SK-N-SH (cell line): ENCODE results near the gene BSCL2. TPM values are rescaled to one million over a fixed set of nuclear protein-coding genes. Genes with fewer than 3 reads are reported as not detected.

Source experiments
- CTCF ChIA-PET: fragments of 300-600, 350-600 bp; formaldehyde crosslinking; extraction: SDS; loops from one replicate; lab custom pipeline; 2021; lab: Yijun Ruan, JAX
- POLR2A ChIA-PET: fragments of 350-600 bp; sonication (Branson Sonifier 250); formaldehyde crosslinking; extraction: SDS; loops from one replicate; lab custom pipeline; 2020; ENCODE audit warnings: antibody characterized with exemption, inconsistent platforms; lab: Yijun Ruan, JAX
- DNase-seq: peaks from one replicate; pipeline ENCODE4 v3.0.0; 2012
- H2AFZ ChIP-seq: fragments of 200-600 bp; sonication (generic); 2 replicates; pipeline ENCODE4 v1.8.1; 2016; ENCODE audit warnings: antibody characterized with exemption, mild to moderate bottlenecking, low read depth
- H3F3A ChIP-seq: fragments of 200-600 bp; sonication (generic); replicated peaks from 2 replicates; pipeline ENCODE3; 2016; ENCODE audit warnings: antibody characterized with exemption, mild to moderate bottlenecking; ENCODE audit not compliant: insufficient read depth
- H3K27ac ChIP-seq, 2 experiments: fragments of 200-500 bp in 1 of 2; fragments of 200-600 bp in 1 of 2; sonication (Bioruptor generic) in 1 of 2; sonication (generic), shearing (Covaris generic) in 1 of 2; 2 replicates each; pipeline versions ENCODE4 v1.5.1 to v1.6.1; 2014 to 2016; ENCODE audit warnings: low read depth in 2 of 2, inconsistent platforms in 1 of 2, low read length in 1 of 2, mild to moderate bottlenecking in 1 of 2, mixed read lengths in 1 of 2
- H3K27me3 ChIP-seq: fragments of 200-600 bp; sonication (generic), shearing (Covaris generic); 2 replicates; pipeline ENCODE4 v1.6.1; 2016; ENCODE audit warnings: mixed run types; ENCODE audit not compliant: insufficient read depth
- H3K36me3 ChIP-seq, 2 experiments: fragments of 200-500 bp in 1 of 2; fragments of 200-600 bp in 1 of 2; sonication (Bioruptor generic) in 1 of 2; sonication (generic) in 1 of 2; replicated peaks in 1 of 2; 2 replicates each; pipeline versions ENCODE3 to v1.5.1; 2014 to 2016; ENCODE audit warnings: low read length in 1 of 2, mild to moderate bottlenecking in 1 of 2; ENCODE audit not compliant: insufficient read depth in 2 of 2, control insufficient read depth in 1 of 2
- H3K4me1 ChIP-seq, 2 experiments: fragments of 200-500 bp in 1 of 2; fragments of 200-600 bp in 1 of 2; sonication (Bioruptor generic) in 1 of 2; sonication (generic), shearing (Covaris generic) in 1 of 2; 2 replicates each; pipeline versions ENCODE4 v1.5.1 to v1.6.1; 2014 to 2016; ENCODE audit warnings: low read depth in 1 of 2, low read length in 1 of 2, mixed run types in 1 of 2; ENCODE audit not compliant: insufficient read depth in 2 of 2, control insufficient read depth in 1 of 2
- H3K4me2 ChIP-seq: fragments of 200-600 bp; sonication (generic), shearing (Covaris generic); 2 replicates; pipeline ENCODE4 v1.6.1; 2017; ENCODE audit warnings: mixed run types
- H3K4me3 ChIP-seq, 2 experiments: fragments of 200-500 bp in 1 of 2; fragments of 200-600 bp in 1 of 2; sonication (Bioruptor generic) in 1 of 2; sonication (generic), shearing (Covaris generic) in 1 of 2; 2 replicates each; pipeline versions ENCODE4 v1.5.1 to v1.8.1; 2014 to 2016; ENCODE audit warnings: low read depth in 2 of 2, inconsistent platforms in 1 of 2, low read length in 1 of 2, mild to moderate bottlenecking in 1 of 2, mixed read lengths in 1 of 2, moderate library complexity in 1 of 2
- H3K79me2 ChIP-seq: fragments of 200-600 bp; sonication (generic); 2 replicates; pipeline ENCODE4 v1.8.1; 2017; ENCODE audit warnings: mild to moderate bottlenecking; ENCODE audit not compliant: insufficient read depth
- H3K9ac ChIP-seq: fragments of 200-600 bp; sonication (generic); 2 replicates; pipeline ENCODE4 v1.6.1; 2017; ENCODE audit warnings: mixed run types
- H3K9me2 ChIP-seq: fragments of 200-600 bp; sonication (generic); 2 replicates; pipeline ENCODE4 v1.6.1; 2017; ENCODE audit warnings: mixed run types
- H3K9me3 ChIP-seq: fragments of 200-600 bp; sonication (generic); 2 replicates; pipeline ENCODE4 v1.6.1; 2017; ENCODE audit warnings: mixed run types, mild to moderate bottlenecking, moderate library complexity
- H4K20me1 ChIP-seq: fragments of 200-600 bp; sonication (generic); 2 replicates; pipeline ENCODE4 v1.6.1; 2017; ENCODE audit warnings: mild to moderate bottlenecking, mixed run types; ENCODE audit not compliant: insufficient read depth
- ELF1 ChIP-seq: IDR thresholded peaks from 2 replicates; pipeline ENCODE4 v1.4.0; 2012
- FOSL2 ChIP-seq: IDR thresholded peaks from 2 replicates; pipeline ENCODE4 v1.4.0; 2012; ENCODE audit warnings: low read depth, mild to moderate bottlenecking, moderate library complexity, borderline replicate concordance
- FOXM1 ChIP-seq: IDR thresholded peaks from 2 replicates; pipeline ENCODE4 v1.4.0; 2012; ENCODE audit warnings: low read depth, mild to moderate bottlenecking
- GABPA ChIP-seq: IDR thresholded peaks from 2 replicates; pipeline ENCODE4 v1.4.0; 2012; ENCODE audit warnings: low read depth, mild to moderate bottlenecking
- GATA2 ChIP-seq: sonication (generic); formaldehyde crosslinking; IDR thresholded peaks from 2 replicates; pipeline ENCODE4 v1.5.0; 2020; ENCODE audit warnings: mild to moderate bottlenecking, missing genetic modification reagents
- IRF3 ChIP-seq: fragments of 150-350 bp; IDR thresholded peaks from 2 replicates; pipeline ENCODE4 v1.6.1; 2016; ENCODE audit warnings: mild to moderate bottlenecking, low read depth, low read length
- JUND ChIP-seq: IDR thresholded peaks from 2 replicates; pipeline ENCODE4 v1.4.0; 2012
- MAX ChIP-seq: IDR thresholded peaks from 2 replicates; pipeline ENCODE4 v1.4.0; 2012; ENCODE audit warnings: low read depth
- NFIC ChIP-seq: IDR thresholded peaks from 2 replicates; pipeline ENCODE4 v1.4.0; 2012; ENCODE audit warnings: borderline replicate concordance
- RAD21 ChIP-seq: IDR thresholded peaks from 2 replicates; pipeline ENCODE4 v1.6.1; 2012; ENCODE audit warnings: mild to moderate bottlenecking, low read length
- RFX5 ChIP-seq: IDR thresholded peaks from 2 replicates; pipeline ENCODE4 v1.6.1; 2012; ENCODE audit warnings: mild to moderate bottlenecking, improper control_type of control experiment, low read length
- SIN3A ChIP-seq: IDR thresholded peaks from 2 replicates; pipeline ENCODE4 v1.6.1; 2012; ENCODE audit warnings: low read depth, mild to moderate bottlenecking, low read length, moderate library complexity, borderline replicate concordance
- TAF1 ChIP-seq: IDR thresholded peaks from 2 replicates; pipeline ENCODE4 v1.6.1; 2012; ENCODE audit warnings: low read depth, mild to moderate bottlenecking, low read length, moderate library complexity, borderline replicate concordance
- TCF12 ChIP-seq: IDR thresholded peaks from 2 replicates; pipeline ENCODE4 v1.4.0; 2012
- TEAD4 ChIP-seq: IDR thresholded peaks from 2 replicates; pipeline ENCODE4 v1.4.0; 2012; ENCODE audit warnings: mild to moderate bottlenecking, borderline replicate concordance; ENCODE audit not compliant: insufficient read depth
- YY1 ChIP-seq: IDR thresholded peaks from 2 replicates; pipeline ENCODE4 v1.4.0; 2012; ENCODE audit warnings: low read depth, mild to moderate bottlenecking
- WGBS: methylation state at CpG from one replicate; pipeline ENCODE4 v1.1.6; 2017; ENCODE audit warnings: low lambda C conversion rate; 5-methylcytosine and 5-hydroxymethylcytosine counted together
- polyA plus RNA-seq, 3 experiments: library from polyadenylated mRNA; depleted of rRNA; stranded (reverse); fragments of >200 nt; gene quantifications; 2 replicates each; pipeline ENCODE4 v1.2.3, GENCODE V29; 2012
- TF ChIP-seq, protein P1 (sequence below): IDR thresholded peaks from 2 replicates; pipeline ENCODE4 v1.4.0; 2012; ENCODE audit warnings: low read depth, borderline replicate concordance
- TF ChIP-seq, protein P2 (sequence below): IDR thresholded peaks from 2 replicates; pipeline ENCODE4 v1.4.0; 2012; ENCODE audit warnings: low read depth, borderline replicate concordance

BSCL2 gene
- polyA plus RNA-seq, 1 of the 3 experiments (the other 2 are of a cell fraction) = 81.5 TPM

DNA sequence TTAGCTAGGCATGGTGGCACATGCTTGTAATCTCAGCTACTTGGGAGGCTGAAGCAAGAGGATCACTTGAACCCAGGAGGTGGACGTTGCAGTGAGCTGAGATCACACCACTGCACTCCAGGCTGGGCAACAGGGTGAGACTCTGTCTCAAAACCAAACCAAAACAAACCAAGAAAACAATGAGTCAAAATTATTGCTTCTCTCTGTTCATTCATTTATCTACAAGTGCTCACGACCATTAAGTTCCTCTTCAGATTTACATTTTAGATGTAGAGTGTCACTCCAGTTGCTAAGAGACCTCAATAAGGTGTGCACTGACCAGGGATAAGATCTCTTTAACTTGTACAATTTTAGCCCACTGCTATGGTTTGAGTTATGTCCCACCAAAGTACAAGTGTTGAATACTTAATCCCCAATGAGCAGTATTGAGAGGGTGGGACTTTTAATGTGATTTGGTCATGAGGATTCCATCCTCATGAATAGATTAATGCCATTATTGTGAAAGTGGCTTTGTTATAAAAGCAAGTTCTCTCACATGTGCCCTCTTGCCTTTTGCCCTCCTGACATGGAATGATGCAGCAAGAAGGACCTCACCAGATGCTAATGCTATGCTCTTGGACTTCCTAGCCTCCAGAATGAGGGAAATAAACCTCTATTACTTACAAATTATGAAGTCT is 12.2 kb upstream of the BSCL2 start (continued):
- no peak for TF ChIP-seq GABPA
- TF ChIP-seq, protein P1, sequence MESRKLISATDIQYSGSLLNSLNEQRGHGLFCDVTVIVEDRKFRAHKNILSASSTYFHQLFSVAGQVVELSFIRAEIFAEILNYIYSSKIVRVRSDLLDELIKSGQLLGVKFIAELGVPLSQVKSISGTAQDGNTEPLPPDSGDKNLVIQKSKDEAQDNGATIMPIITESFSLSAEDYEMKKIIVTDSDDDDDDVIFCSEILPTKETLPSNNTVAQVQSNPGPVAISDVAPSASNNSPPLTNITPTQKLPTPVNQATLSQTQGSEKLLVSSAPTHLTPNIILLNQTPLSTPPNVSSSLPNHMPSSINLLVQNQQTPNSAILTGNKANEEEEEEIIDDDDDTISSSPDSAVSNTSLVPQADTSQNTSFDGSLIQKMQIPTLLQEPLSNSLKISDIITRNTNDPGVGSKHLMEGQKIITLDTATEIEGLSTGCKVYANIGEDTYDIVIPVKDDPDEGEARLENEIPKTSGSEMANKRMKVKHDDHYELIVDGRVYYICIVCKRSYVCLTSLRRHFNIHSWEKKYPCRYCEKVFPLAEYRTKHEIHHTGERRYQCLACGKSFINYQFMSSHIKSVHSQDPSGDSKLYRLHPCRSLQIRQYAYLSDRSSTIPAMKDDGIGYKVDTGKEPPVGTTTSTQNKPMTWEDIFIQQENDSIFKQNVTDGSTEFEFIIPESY = no peak
- no peak for TF ChIP-seq FOSL2
- no peak for TF ChIP-seq TCF12
- no peak for TF ChIP-seq FOXM1
- no peak for TF ChIP-seq RAD21

GRCh38 chr11:62716816-62717215 is 9.6 kb upstream of the BSCL2 start:
- WGBS = 96% methylated on average over 11 of the region's 11 CpGs
- H3K36me3 ChIP-seq = peaks cover 77 to 90% of the 10 kb centered on the region in 2 experiments
- H4K20me1 ChIP-seq = no peaks in the 10 kb centered on the region
- no peaks in the 10 kb centered on the region for H3K27me3 ChIP-seq
- no peak overlapping the region for H2AFZ ChIP-seq
- no peaks in the 10 kb centered on the region for H3K9me2 ChIP-seq
- CTCF ChIA-PET = interaction anchor here (1.6 to 2.0 kb wide), 3 partner anchors 11 to 70 kb away, joined by 3 to 5 read pairs (median 4); partner anchors contain the start of genes HNRNPUL2 and TTC9C
- no peak overlapping the region for H3K27ac ChIP-seq
- H3K4me3 ChIP-seq = no peak overlapping the region
- TF ChIP-seq YY1 (no peak), GATA2 (no peak), MAX (no peak), RFX5 (no peak), FOXM1 (no peak), TCF12 (no peak), TAF1 (no peak), IRF3 (no peak), SIN3A (no peak), ELF1 (no peak), NFIC (no peak), TEAD4 (no peak), JUND (no peak)
- TF ChIP-seq, protein P2, sequence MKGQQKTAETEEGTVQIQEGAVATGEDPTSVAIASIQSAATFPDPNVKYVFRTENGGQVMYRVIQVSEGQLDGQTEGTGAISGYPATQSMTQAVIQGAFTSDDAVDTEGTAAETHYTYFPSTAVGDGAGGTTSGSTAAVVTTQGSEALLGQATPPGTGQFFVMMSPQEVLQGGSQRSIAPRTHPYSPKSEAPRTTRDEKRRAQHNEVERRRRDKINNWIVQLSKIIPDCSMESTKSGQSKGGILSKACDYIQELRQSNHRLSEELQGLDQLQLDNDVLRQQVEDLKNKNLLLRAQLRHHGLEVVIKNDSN = no peak
- H3K9ac ChIP-seq = no peak overlapping the region
- no peaks in the 10 kb centered on the region; a peak in 1 of 4 replicates for H3K4me1 ChIP-seq
- DNase-seq = no peak
- no peaks in the 10 kb centered on the region for H3K9me3 ChIP-seq
- no peak overlapping the region for H3K4me2 ChIP-seq
- POLR2A ChIA-PET = no interaction called here
- peaks cover 68% of the 10 kb centered on the region for H3K79me2 ChIP-seq
- peaks cover 50% of the 10 kb centered on the region for H3F3A ChIP-seq
